Activated CD4-positive, CD25-positive, alpha-beta regulatory T cell (primary cell): ENCODE measurements around the gene IL15RA.

ENCODE experiments used
- DNase-seq, 4 experiments: peaks; one replicate each; lab custom pipeline; 2025; lab: John Stamatoyannopoulos, UW

IL15RA gene

DNA sequence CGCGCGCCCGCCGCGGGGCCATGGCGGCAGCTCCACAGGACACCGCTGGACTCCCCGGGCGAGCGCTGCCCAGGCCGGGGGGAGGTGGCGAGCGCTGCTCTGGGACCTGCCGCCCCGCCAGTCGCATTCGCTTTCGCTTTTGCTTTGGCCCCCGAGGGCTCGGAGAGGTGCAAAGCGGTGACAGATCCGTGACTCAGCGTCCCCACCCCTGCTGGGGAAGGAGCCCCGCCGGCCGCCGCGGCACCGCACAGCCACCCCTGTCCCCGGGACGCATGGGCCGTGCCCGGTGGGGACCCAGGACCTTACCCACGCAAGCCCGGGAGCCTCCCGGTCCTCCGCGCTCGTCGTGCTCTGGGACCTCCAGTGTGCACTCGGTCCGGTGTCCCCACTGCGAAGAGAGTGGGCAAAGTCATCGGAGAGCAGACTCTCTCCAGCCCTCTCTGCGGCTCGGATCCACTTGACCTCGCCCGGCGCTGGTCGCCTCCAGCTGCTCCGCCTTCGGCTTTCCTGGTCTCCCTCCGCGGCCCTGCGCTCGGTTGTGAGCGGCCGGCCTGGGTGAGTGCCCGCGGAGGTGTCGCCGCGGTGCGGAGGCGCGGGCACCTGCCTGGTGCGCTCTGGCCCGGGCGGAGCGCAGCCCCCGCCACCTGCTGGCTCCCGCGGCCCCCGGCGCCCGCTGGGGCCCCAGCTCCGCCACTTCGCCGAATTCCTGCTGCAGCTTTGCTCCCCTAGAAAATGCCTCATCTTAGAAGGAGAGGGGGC, at the start of gene IL15RA:
Gene IL15RA, minus strand, starts transcription at position 73 of the 759 bp plus-strand sequence. Its CDS starts 51 bp downstream, at position 22.
- peak; percentile 73 to 82 (median 74) for DNase-seq

DNA sequence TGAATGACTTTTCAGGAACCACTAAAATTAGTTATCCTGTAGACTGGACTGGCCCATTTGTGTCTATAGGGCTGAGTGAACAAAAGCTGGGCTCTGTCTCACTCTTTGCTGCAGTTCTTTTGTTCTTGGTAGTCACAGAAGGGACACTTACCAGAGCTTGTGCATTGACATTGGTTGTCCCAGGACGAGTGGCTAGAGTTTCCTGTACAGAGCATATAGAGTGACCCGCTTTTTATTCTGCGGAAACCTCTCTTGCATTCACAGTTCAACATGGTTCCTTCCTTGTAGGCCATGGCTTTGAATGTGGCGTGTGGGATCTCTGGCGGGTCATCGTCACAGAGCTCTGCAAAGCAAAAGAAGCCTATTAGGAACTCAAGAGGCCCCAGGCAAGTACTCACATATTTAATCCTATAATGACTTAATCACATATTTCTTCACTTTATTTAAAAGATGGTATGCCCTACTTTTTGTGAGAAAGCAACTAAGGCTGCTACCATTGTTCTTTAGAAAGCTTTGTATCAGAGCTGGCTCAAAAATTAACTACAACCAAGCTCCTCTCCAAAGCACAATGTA, 48.4 kb upstream of the IL15RA start:
- no peak for DNase-seq

DNA sequence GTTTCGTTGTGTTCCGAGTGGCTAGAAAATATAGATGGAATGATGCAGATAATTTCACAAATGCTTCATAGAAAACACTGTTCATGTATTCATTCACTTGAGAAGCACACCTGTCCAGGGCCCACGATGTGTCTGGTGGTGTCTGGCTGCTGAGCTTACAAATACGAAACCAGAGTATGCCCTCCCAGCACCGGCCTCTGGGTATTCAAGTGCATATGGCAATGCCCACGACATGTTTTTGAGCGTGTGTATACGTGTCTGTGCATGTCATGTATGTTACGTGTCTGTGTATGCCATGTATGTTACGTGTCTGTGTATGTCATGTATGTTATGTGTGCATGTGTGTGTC, 47.0 kb upstream of the IL15RA start:
- DNase-seq = no peak

DNA sequence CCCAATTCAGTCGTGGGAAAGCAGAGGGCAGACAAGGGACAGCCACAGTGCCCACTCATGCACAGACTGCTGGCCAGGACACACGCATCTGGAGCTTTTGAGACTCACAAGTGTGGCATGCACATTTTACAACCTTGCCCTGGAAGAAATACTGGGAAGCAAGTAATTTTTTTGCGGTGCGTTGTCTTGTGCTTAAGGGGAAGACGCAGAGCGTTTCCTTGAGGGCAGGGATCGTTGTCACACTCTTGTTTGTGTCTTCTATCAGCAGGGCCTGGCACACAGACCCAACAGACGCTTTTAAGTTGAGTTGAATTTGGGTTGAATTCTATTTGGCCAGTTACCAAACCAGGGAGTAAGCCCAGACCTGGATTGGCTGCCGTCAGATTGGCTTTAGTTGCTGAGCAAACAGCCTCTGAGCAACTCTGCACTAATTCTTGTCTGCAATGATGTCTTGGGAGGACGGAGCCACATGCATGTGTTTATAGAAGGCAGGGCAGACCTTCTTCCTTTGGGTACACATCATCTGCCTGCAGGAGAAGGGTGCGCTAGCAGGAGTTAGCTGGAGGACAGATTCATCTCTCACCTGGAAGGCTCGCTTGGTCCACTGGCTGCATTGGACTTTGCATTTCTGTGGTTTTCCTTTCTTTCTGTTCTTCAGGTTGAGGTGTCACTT, 46.5 kb upstream of the IL15RA start:
- no peak for DNase-seq

DNA sequence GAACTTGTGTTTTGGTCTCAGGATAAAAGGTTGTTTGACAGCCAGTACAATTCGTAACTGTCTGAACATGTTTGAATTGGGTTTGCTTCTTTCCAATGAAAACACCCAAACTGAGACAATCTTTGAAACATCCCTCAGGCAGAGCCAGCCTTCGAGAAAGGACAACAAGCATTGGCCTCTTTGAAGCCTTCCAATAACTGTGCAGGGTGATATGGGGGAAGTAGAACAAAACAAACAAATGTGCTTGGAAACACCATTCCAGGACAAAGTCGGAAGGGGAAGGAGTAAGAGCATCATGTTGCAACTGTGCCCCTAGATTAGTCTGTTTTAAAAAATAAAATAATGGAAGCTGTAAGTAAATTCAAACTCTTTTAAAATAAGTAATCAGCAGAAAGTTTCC, 45.3 kb upstream of the IL15RA start:
- DNase-seq = no peak

DNA sequence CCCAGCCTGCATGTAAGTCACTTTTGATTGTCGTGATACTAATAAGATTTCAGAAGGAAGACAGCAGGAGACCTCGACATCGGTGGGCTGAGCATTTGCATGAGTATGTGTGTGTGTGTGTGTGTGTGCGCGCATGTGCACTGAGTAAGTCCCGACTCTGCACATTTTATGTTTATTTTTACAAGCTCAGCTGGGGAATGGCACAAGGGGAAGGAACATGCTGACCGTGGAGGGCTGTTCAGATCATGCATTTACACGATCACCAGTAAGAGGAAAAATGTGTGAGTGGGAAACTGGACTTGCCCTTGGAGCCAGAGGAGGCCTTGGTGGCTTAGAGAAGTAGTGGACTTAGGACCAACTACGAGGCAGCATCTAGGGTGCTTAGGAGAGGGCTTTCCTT, 43.5 kb upstream of the IL15RA start:
- DNase-seq = no peak

DNA sequence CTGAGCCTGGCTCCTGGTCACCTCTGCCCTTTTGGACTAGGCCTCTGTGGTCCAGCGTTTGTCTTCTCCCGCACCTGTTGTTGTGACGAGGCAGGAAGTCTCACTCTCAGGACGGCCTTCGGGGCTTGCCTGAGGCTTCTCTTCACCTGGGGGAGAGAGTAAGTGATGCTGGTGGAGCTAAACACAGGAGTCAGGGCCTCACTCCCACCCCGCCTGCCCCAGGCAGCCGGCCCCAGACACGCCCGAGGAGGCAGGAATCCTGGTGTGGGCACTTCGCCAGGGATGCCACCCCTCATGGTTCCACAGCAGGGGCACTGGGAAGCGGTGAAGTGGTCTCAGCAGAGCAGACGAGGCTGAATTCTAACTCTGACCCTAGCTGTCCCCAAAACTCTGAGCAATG, 42.5 kb upstream of the IL15RA start:
- DNase-seq = no peak

- DNase-seq = no peak
Measured at GRCh38 chr10:6019010-6019782, 41.9 kb upstream of the IL15RA start.

- no peak for DNase-seq
Measured at GRCh38 chr10:6018422-6018821, 41.1 kb upstream of the IL15RA start.

DNA sequence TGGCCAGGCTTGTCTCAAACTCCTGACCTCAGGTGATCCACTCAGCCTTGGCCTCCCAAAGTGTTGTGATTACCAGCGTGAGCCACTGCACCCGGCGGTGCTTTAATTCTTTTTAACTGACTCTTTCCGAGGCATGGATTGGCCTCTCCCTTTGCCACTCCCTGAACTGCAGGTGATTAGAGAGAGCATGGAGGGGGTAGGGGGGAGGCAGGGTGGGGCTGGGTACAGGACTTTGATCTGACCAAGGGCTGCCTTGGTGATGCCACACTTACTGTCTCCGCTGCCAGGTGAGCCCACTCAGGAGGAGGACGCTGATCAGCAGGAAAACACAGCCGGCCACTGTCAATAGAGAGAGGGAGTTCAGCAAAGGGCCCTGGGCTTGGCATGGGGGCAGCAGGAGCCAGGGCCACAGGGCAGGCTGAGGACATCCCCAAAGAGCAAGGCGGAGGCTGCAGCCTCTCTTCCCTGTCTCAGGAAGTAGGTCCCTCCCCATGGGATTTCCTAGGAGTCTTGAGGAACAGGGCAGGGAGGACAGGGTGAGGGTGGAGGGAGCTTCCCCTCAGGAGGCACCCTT, 40.5 kb upstream of the IL15RA start:
- no peak for DNase-seq

- DNase-seq = no peak
Measured at GRCh38 chr10:6014241-6014761, 37.0 kb upstream of the IL15RA start.

DNA sequence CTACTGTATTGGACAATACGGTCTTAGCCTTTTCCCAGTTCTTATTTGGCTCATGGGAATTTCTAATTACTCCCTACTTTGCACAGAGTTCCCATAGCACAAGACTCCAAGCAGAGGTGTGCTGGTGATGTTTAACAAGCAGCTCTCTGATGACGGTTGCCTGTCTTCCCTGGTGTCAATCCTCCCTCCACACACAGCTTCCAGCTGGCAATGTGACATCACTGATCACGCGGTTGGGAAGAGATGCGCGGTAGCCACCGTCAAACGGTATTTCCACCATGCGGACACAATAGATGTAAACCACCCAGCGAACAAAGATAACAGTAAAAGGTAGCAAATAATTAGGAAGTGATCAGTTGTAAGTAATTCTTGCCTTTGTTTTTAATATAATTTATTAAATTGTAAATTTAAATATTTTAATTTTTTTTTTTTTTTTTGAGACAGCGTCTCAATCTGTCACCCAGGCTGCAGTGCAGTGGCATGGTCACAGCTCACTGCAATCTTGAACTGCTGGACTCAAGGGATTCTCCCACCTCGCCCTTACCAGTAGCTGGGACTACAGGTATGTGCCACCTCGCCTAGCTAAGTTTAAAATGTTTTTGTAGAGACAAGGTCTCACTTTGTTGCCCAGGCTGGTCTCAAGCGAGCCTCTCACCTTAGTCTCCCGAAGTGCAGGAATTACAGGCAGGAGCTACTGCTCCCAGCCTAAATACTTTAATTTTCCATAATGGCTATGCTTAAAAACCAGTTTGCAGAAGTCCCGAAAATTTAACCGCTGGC, 36.3 kb upstream of the IL15RA start:
- DNase-seq = no peak

DNA sequence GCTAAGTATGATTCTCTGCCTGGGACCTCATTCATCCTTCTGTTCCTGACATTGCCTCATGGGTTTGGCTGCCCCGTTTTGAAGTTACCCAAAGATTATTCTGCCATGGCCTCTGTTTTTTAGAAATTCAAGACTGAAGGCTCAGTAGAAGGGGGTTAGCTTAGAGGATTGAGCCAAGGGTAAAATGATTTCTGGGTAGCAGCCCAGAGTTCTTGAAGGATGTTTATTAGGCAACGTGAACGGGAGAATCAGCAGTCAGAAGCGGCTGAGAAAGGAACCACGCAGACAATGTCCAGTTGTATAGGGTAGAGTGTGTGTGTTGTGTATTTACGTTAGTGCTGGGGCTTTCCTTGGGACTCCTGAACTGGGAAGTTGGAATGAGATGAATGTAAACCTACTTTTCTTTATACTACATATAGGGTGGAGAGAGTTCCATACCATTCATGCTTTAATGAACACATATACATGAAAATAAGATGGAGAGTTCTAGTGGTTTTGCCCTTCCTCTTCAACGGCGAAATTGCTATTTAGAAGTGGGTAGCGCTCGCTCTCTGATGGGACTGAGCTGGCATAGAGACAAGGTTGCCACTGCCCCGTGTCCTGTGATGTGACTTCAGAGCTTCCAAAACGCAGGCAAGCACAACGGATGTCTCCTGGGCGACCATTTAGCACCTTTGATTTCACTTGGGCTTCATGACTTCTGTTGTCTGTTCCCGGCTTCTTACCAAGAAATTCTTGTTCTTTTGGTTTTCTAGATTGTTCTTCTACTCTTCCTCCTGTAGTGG, 35.0 kb upstream of the IL15RA start:
- no peak for DNase-seq

GRCh38 chr10:6011558-6011957, 34.2 kb upstream of the IL15RA start:
- DNase-seq = no peak

DNA sequence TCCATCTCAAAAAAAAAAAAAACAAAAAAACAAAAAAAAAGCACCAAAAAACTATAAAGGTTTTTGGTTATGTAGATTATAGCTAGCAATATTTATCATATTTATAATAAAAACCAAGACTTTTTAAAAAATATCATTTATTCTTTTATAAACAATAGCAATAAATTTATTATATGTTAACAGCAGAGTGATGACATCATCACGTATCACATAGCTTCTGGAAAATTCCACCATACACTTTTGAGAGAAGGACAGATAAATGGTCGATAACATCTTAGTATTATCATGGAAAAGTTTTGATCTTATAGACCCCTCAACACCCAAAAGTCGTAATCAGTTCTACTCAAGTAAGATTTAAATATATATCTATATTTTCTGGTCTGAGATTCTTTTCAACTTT, 33.2 kb upstream of the IL15RA start:
- no peak for DNase-seq

- DNase-seq = no peak
Measured at GRCh38 chr10:6009961-6010360, 32.6 kb upstream of the IL15RA start.

DNA sequence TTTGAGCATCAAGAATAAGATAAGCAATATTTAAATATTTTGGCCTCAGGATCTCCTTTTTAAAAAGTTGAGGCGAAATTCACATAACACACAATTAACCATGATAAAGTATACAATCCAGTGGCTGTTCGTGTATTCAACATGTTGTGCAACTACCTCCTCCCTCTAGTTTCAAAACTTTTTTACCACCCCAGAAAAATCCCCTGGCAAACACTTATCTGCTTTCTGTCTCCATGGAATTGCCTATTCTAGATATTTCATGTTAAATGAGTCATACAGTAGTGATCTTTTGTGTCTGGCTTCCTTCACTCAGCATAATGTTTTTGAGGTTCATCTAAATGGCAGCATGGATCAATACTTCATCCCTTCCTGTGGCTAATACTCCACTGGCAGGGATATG, 31.8 kb upstream of the IL15RA start:
- DNase-seq = no peak

DNA sequence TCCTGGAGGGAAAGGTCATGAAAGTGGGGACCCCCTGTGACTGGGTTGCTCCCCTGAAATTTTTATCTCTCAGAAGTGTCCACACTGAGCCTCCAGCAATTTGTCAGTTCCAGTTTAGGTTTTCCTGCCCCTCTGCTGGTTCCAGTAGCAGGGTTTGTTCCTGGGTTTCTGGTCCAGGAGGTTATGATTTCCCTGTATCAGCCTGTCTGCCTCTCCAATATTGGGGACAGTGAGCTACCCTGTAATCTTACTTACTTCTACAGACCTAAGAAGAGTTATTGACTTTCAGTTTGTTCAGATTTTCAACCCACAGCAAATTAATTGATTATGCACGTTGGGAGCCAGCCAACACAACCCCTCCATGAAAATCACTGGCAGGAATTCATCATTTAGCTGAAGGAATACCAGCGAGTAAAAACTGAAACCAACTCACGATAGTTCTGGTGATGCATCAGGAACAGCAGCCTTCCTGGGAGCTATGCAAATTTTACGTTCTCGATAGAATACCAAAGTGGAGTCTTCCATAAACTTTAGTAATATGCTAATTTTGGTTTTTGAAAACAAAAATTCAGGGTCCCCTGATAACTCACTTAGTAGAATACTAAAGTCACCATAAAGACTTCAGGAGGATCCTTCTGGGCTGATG, 31.3 kb upstream of the IL15RA start:
- DNase-seq = no peak

GRCh38 chr10:6006991-6007390, 29.6 kb upstream of the IL15RA start:
- DNase-seq = no peak

- no peak for DNase-seq
Measured at GRCh38 chr10:6006546-6006945, 29.2 kb upstream of the IL15RA start.
